NB4 (cell line): ENCODE measurements around the gene CLDN7.

Experiments
- CTCF ChIP-seq: IDR thresholded peaks from one replicate; pipeline ENCODE4 v1.5.1; 2012; ENCODE audit warnings: low read depth, low read length
- POLR2A ChIP-seq: IDR thresholded peaks from 2 replicates; pipeline ENCODE4 v1.6.1; 2011; ENCODE audit warnings: mild to moderate bottlenecking; ENCODE audit not compliant: insufficient read length; ENCODE audit errors: extremely low read depth
- TF ChIP-seq, protein P1 (sequence below): IDR thresholded peaks from 2 replicates; pipeline ENCODE4 v1.6.1; 2011; ENCODE audit warnings: low read depth, low read length

DNA sequence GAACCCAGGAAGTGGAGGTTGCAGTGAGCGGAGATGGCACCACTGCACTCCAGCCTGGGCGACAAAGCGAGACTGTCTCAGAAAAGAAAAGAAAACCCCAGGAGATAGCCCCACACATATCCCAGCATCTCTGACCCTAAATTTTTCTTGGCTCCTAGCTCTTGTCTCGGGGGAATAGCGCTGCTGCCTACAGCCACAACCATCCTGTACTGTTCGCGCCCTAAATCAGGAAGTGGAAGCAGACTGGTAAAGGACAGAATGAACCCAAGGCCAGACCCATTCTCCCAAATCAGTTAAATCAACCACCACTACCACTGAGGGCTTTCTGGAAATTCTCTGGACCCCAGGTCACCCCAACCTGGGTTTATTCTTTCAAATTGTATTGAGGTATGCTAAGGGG, 12.4 kb downstream of the CLDN7 start:
- TF ChIP-seq CTCF (no peak), POLR2A (no peak)
- TF ChIP-seq, protein P1, sequence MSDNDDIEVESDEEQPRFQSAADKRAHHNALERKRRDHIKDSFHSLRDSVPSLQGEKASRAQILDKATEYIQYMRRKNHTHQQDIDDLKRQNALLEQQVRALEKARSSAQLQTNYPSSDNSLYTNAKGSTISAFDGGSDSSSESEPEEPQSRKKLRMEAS: no peak
